H1 (cell line): ENCODE data around the gene MAPK1. TPM values are rescaled to one million over a fixed set of nuclear protein-coding genes. Genes with fewer than 3 reads are reported as not detected.

Experiments
- BRCA1 ChIP-seq: IDR thresholded peaks from 2 replicates; pipeline ENCODE4 v1.6.1; 2012; ENCODE audit warnings: low read depth, low read length, improper control_type of control experiment
- GABPA ChIP-seq: IDR thresholded peaks from 2 replicates; pipeline ENCODE4 v1.6.1; 2011; ENCODE audit warnings: mild to moderate bottlenecking, low read length, moderate library complexity, borderline replicate concordance; ENCODE audit not compliant: insufficient read depth
- HDAC2 ChIP-seq, 2 experiments: fragments of 300-600 bp in 1 of 2; sonication (generic) in 1 of 2; IDR thresholded peaks; 2 replicates each; pipeline ENCODE4 v1.6.1; 2011 to 2012; ENCODE audit warnings: low read depth in 2 of 2, low read length in 2 of 2, mild to moderate bottlenecking in 2 of 2, moderate library complexity in 2 of 2, borderline replicate concordance in 1 of 2, inconsistent platforms in 1 of 2
- RNF2 ChIP-seq: fragments of 200-900, 300-1000 bp; sonication (generic); IDR thresholded peaks from 2 replicates; pipeline ENCODE4 v1.7.1; 2016; ENCODE audit warnings: borderline replicate concordance, low read depth, mild to moderate bottlenecking, antibody characterized with exemption, low read length; ENCODE audit not compliant: poor library complexity, severe bottlenecking; ENCODE audit errors: missing control alignments
- RXRA ChIP-seq: IDR thresholded peaks from 2 replicates; pipeline ENCODE4 v1.6.1; 2011; ENCODE audit warnings: low read depth, mild to moderate bottlenecking, low read length, moderate library complexity; ENCODE audit not compliant: insufficient read depth
- SIN3A ChIP-seq, 2 experiments: IDR thresholded peaks in 1 of 2; conservative IDR thresholded peaks in 1 of 2; 2 replicates each; pipeline ENCODE4 v1.6.1; 2011 to 2012; ENCODE audit warnings: low read length in 2 of 2, improper control_type of control experiment in 1 of 2, low read depth in 1 of 2, mild to moderate bottlenecking in 1 of 2
- SIX5 ChIP-seq: IDR thresholded peaks from 2 replicates; pipeline ENCODE4 v1.6.1; 2011; ENCODE audit warnings: mild to moderate bottlenecking, low read depth, low read length
- polyA plus RNA-seq, 7 experiments: library from polyadenylated mRNA; depleted of rRNA in 3 of 7; stranded (reverse) in 5 of 7; unstranded in 2 of 7; fragments of >200 nt in 5 of 7; fragments of 200-250 nt in 2 of 7; gene quantifications; 1 replicate in 5 of 7; 2 replicates in 1 of 7; 4 replicates in 1 of 7; pipeline versions ENCODE4 v1.2.1 to v1.2.3, GENCODE V29; 2011 to 2013; ENCODE audit warnings: missing spikeins in 2 of 7, mixed read lengths in 2 of 7
- total RNA-seq: library from RNA; stranded (reverse); fragmentation: NEBNext Ultra II Directional; extraction: Animal tissue kit (Norgen Biotek cat#: 25700); gene quantifications from 2 replicates; pipeline ENCODE4 v1.2.1, GENCODE V29; 2021
- TF ChIP-seq, protein P1 (sequence below): IDR thresholded peaks from 2 replicates; pipeline ENCODE4 v1.6.1; 2011; ENCODE audit warnings: low read depth, mild to moderate bottlenecking, low read length; ENCODE audit not compliant: insufficient read depth

The MAPK1 gene
- total and polyA plus RNA-seq, 2 of the 8 experiments (the other 6 are each of a cell fraction or from before 2014, with no cell fraction given): 28.1 to 101 TPM

- TF ChIP-seq, protein P1, sequence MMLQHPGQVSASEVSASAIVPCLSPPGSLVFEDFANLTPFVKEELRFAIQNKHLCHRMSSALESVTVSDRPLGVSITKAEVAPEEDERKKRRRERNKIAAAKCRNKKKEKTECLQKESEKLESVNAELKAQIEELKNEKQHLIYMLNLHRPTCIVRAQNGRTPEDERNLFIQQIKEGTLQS: no peak
- TF ChIP-seq GABPA (no peak), SIN3A (conservative IDR thresholded peaks at IDR 0.05 in 1 of 2, IDR thresholded peaks at IDR 0.05 in 1 of 2; ENCODE audit: low read depth in 1 of 2, low read length in 2 of 2) (no peak), HDAC2 (IDR thresholded peaks at IDR 0.05; ENCODE audit: borderline replicate concordance in 1 of 2, low read depth in 2 of 2, low read length in 2 of 2) (no peak), SIX5 (no peak), RXRA (no peak), RNF2 (no peak), BRCA1 (no peak)
These were observed 35.0 kb upstream of the MAPK1 start (continued) for GRCh38 chr22:21902296-21903087.
